ENCODE results near the gene STX1A. TPM values are rescaled to one million over a fixed set of nuclear protein-coding genes. Genes with fewer than 3 reads are reported as not detected.

STX1A gene
- total RNA-seq, 4 donors from 2014 or later, result 2.3 to 19.1 (median 11.0) TPM

- Histone ChIP-seq H3K36me3 (no peaks in the 10 kb centered on the region), H3K4me3 (no peak overlapping the region), H3K27me3 (no peaks in the 10 kb centered on the region), H3K9me3 (no peaks in the 10 kb centered on the region), H3K27ac (no peak overlapping the region), H3K4me1 (peaks cover 0 to 7% of the 10 kb centered on the region in 2 donors)
- intact Hi-C loops (cut with DNase I; ENCODE audit: low total_unique reads), result no loop called here
- no peak for TF ChIP-seq CTCF (IDR thresholded peaks at IDR 0.05)
- no peak for TF ChIP-seq POLR2A (IDR thresholded peaks at IDR 0.05)
- no peak for DNase-seq
Observed at GRCh38 chr7:73671857-73672445, 47.5 kb downstream of the STX1A start.

GRCh38 chr7:73671322-73671661, 48.2 kb downstream of the STX1A start:
- Histone ChIP-seq H3K9me3 (no peaks in the 10 kb centered on the region), H3K4me1 (peaks cover 0 to 7% of the 10 kb centered on the region in 2 donors), H3K27me3 (no peaks in the 10 kb centered on the region), H3K27ac (no peak overlapping the region), H3K36me3 (no peaks in the 10 kb centered on the region), H3K4me3 (no peak overlapping the region)
- no peak for DNase-seq
- TF ChIP-seq POLR2A (IDR thresholded peaks at IDR 0.05) (no peak), CTCF (IDR thresholded peaks at IDR 0.05) (no peak)
- intact Hi-C loops (cut with DNase I; ENCODE audit: low total_unique reads), result no loop called here

- Histone ChIP-seq H3K36me3 (no peaks in the 10 kb centered on the region), H3K9me3 (no peaks in the 10 kb centered on the region), H3K27ac (no peak overlapping the region), H3K27me3 (no peaks in the 10 kb centered on the region), H3K4me3 (no peak overlapping the region), H3K4me1 (peaks cover 0 to 7% of the 10 kb centered on the region in 2 donors)
- intact Hi-C loops (cut with DNase I; ENCODE audit: low total_unique reads), result no loop called here
- no peak for DNase-seq
- no peak for TF ChIP-seq POLR2A (IDR thresholded peaks at IDR 0.05)
- TF ChIP-seq CTCF (IDR thresholded peaks at IDR 0.05), result no peak
Observed at GRCh38 chr7:73669858-73670385, 49.5 kb downstream of the STX1A start.

GRCh38 chr7:73669288-73669701, 50.2 kb downstream of the STX1A start:
- intact Hi-C loops (cut with DNase I; ENCODE audit: low total_unique reads), result no loop called here
- peaks cover 0 to 7% of the 10 kb centered on the region in 2 donors for H3K4me1 ChIP-seq
- H3K36me3 ChIP-seq, result no peaks in the 10 kb centered on the region
- no peaks in the 10 kb centered on the region for H3K9me3 ChIP-seq
- no peak overlapping the region for H3K4me3 ChIP-seq
- no peak overlapping the region for H3K27ac ChIP-seq
- H3K27me3 ChIP-seq, result no peaks in the 10 kb centered on the region
- TF ChIP-seq POLR2A (IDR thresholded peaks at IDR 0.05), result no peak
- no peak for TF ChIP-seq CTCF (IDR thresholded peaks at IDR 0.05)
- no peak for DNase-seq

GRCh38 chr7:73668886-73669230, 50.6 kb downstream of the STX1A start:
- no peaks in the 10 kb centered on the region for H3K9me3 ChIP-seq
- no peaks in the 10 kb centered on the region for H3K27me3 ChIP-seq
- TF ChIP-seq POLR2A (IDR thresholded peaks at IDR 0.05), result no peak
- TF ChIP-seq CTCF (IDR thresholded peaks at IDR 0.05), result no peak
- no peaks in the 10 kb centered on the region for H3K36me3 ChIP-seq
- H3K4me1 ChIP-seq, result peaks cover 0 to 7% of the 10 kb centered on the region in 2 donors
- H3K27ac ChIP-seq, result no peak overlapping the region
- DNase-seq, result no peak
- intact Hi-C loops (cut with DNase I; ENCODE audit: low total_unique reads), result no loop called here
- H3K4me3 ChIP-seq, result peak overlapping the region; percentile 32 to 59

All from uterus (tissue), 4 donors.